DND-41 (cell line): Measurements from ENCODE around the gene MAN1A1.
"Not testable (repeated sequence)": the region's sequence is repeated elsewhere in the genome, so short reads cannot be mapped to it uniquely, and the experiment has no call there.

Source experiments
- ATAC-seq: fragments of 200-7000 bp; cut with Tn5 transposase; 3 replicates; pipeline ENCODE4 v1.9.1; 2021; ENCODE audit warnings: low read depth; ENCODE audit not compliant: insufficient read depth
- DNase-seq: peaks from one replicate; pipeline ENCODE4 v3.0.0-alpha.2; 2020
- H2AFZ ChIP-seq: 2 replicates; pipeline ENCODE4 v1.6.0; 2012; ENCODE audit warnings: low read depth, low read length
- H3K27ac ChIP-seq: 2 replicates; pipeline ENCODE4 v1.5.1; 2012; ENCODE audit warnings: low read length, inconsistent platforms
- H3K27me3 ChIP-seq: fragments of 200-600 bp; sonication (generic); 2 replicates; pipeline ENCODE4 v1.6.0; 2012; ENCODE audit warnings: low read length, mild to moderate bottlenecking, inconsistent platforms; ENCODE audit not compliant: insufficient read depth, poor library complexity
- H3K36me3 ChIP-seq: 2 replicates; pipeline ENCODE4 v1.5.1; 2012; ENCODE audit warnings: low read length, inconsistent platforms; ENCODE audit not compliant: insufficient read depth
- H3K4me1 ChIP-seq: 2 replicates; pipeline ENCODE4 v1.5.1; 2012; ENCODE audit warnings: mild to moderate bottlenecking, low read length; ENCODE audit not compliant: insufficient read depth
- H3K4me2 ChIP-seq: 2 replicates; pipeline ENCODE4 v1.6.0; 2012; ENCODE audit warnings: mild to moderate bottlenecking, moderate library complexity, low read length, inconsistent platforms; ENCODE audit not compliant: insufficient read depth
- H3K4me3 ChIP-seq, 2 experiments: fragments of 200-600 bp in 1 of 2; shearing (Covaris generic) in 1 of 2; 2 replicates each; pipeline ENCODE4 v1.5.1; 2012 to 2016; ENCODE audit warnings: inconsistent platforms in 2 of 2, low read length in 2 of 2, mild to moderate bottlenecking in 2 of 2, low read depth in 1 of 2, moderate library complexity in 1 of 2
- H3K79me2 ChIP-seq: 2 replicates; pipeline ENCODE4 v1.6.0; 2012; ENCODE audit warnings: low read length, inconsistent platforms; ENCODE audit not compliant: insufficient read depth
- H3K9ac ChIP-seq: 2 replicates; pipeline ENCODE4 v1.6.0; 2012; ENCODE audit warnings: low read depth, mild to moderate bottlenecking, inconsistent platforms, low read length, moderate library complexity
- H3K9me3 ChIP-seq: 2 replicates; pipeline ENCODE4 v1.5.1; 2012; ENCODE audit warnings: low read length, moderate library complexity, mild to moderate bottlenecking, inconsistent platforms; ENCODE audit not compliant: insufficient read depth, severe bottlenecking
- H4K20me1 ChIP-seq: 2 replicates; pipeline ENCODE4 v1.6.0; 2012; ENCODE audit warnings: low read length; ENCODE audit not compliant: insufficient read depth
- CTCF ChIP-seq: IDR thresholded peaks from 2 replicates; pipeline ENCODE4 v1.5.1; 2012; ENCODE audit warnings: borderline replicate concordance, low read length, moderate library complexity, mild to moderate bottlenecking; ENCODE audit not compliant: poor library complexity, severe bottlenecking; ENCODE audit errors: extremely low read depth
- EZH2 ChIP-seq: IDR thresholded peaks from 3 replicates; pipeline ENCODE4 v1.6.1; 2012; ENCODE audit warnings: borderline replicate concordance, low read depth, mild to moderate bottlenecking, moderate library complexity, low read length, inconsistent platforms; ENCODE audit not compliant: severe bottlenecking

Gene MAN1A1

GRCh38 chr6:119170103-119170446 is 179.5 kb downstream of the MAN1A1 start:
- TF ChIP-seq EZH2 (no peak), CTCF (no peak)
- H3K36me3 ChIP-seq, result no peaks in the 10 kb centered on the region
- H3K4me2 ChIP-seq, result no peak overlapping the region
- H3K27ac ChIP-seq, result no peak overlapping the region
- no peaks in the 10 kb centered on the region for H3K27me3 ChIP-seq
- no peaks in the 10 kb centered on the region for H3K9me3 ChIP-seq
- DNase-seq (no peak), ATAC-seq (no peak)
- no peak overlapping the region for H3K9ac ChIP-seq
- no peaks in the 10 kb centered on the region for H4K20me1 ChIP-seq
- no peaks in the 10 kb centered on the region for H3K4me1 ChIP-seq
- no peak overlapping the region for H3K4me3 ChIP-seq
- no peaks in the 10 kb centered on the region for H3K79me2 ChIP-seq
- H2AFZ ChIP-seq, result no peak overlapping the region

GRCh38 chr6:119169355-119169754 is 180.2 kb downstream of the MAN1A1 start:
- not testable (repeated sequence) for H3K9me3 ChIP-seq, H3K27ac ChIP-seq, H2AFZ ChIP-seq, DNase-seq, H3K4me2 ChIP-seq, ATAC-seq, H3K4me1 ChIP-seq, H3K9ac ChIP-seq, H3K4me3 ChIP-seq, H3K79me2 ChIP-seq, H3K27me3 ChIP-seq, H3K36me3 ChIP-seq, H4K20me1 ChIP-seq

- H3K4me3 ChIP-seq, result no peak overlapping the region
These were observed 183.4 kb downstream of the MAN1A1 start for GRCh38 chr6:119166024-119166784.

GRCh38 chr6:119163006-119163405 is 186.6 kb downstream of the MAN1A1 start:
- Histone ChIP-seq H3K79me2 (no peaks in the 10 kb centered on the region), H3K36me3 (no peaks in the 10 kb centered on the region), H3K27me3 (no peaks in the 10 kb centered on the region), H3K9me3 (no peaks in the 10 kb centered on the region), H4K20me1 (no peaks in the 10 kb centered on the region), H3K27ac (no peak overlapping the region), H2AFZ (no peak overlapping the region), H3K4me2 (no peak overlapping the region), H3K4me3 (no peak overlapping the region), H3K4me1 (no peaks in the 10 kb centered on the region), H3K9ac (no peak overlapping the region)
- TF ChIP-seq EZH2 (no peak), CTCF (no peak)
- ATAC-seq (no peak), DNase-seq (no peak)

More at GRCh38 chr6:119166024-119166784, 183.4 kb downstream of the MAN1A1 start:
- TF ChIP-seq EZH2 (no peak), CTCF (no peak)
- Histone ChIP-seq H3K9ac (no peak overlapping the region), H3K4me2 (no peak overlapping the region), H4K20me1 (no peaks in the 10 kb centered on the region), H3K27ac (no peak overlapping the region), H3K79me2 (no peaks in the 10 kb centered on the region), H2AFZ (no peak overlapping the region), H3K27me3 (no peaks in the 10 kb centered on the region), H3K36me3 (no peaks in the 10 kb centered on the region), H3K9me3 (no peaks in the 10 kb centered on the region), H3K4me1 (no peaks in the 10 kb centered on the region)
- DNase-seq (no peak), ATAC-seq (no peak)
